Measurements from ENCODE around the gene SBSN. TPM values are rescaled to one million over a fixed set of nuclear protein-coding genes. Genes with fewer than 3 reads are reported as not detected.

SBSN gene
- total and polyA plus RNA-seq, 9 of the 15 experiments (the other 6 are each of a cell fraction or from before 2014, with no cell fraction given) = 0.05 TPM; not detected in 8

DNA sequence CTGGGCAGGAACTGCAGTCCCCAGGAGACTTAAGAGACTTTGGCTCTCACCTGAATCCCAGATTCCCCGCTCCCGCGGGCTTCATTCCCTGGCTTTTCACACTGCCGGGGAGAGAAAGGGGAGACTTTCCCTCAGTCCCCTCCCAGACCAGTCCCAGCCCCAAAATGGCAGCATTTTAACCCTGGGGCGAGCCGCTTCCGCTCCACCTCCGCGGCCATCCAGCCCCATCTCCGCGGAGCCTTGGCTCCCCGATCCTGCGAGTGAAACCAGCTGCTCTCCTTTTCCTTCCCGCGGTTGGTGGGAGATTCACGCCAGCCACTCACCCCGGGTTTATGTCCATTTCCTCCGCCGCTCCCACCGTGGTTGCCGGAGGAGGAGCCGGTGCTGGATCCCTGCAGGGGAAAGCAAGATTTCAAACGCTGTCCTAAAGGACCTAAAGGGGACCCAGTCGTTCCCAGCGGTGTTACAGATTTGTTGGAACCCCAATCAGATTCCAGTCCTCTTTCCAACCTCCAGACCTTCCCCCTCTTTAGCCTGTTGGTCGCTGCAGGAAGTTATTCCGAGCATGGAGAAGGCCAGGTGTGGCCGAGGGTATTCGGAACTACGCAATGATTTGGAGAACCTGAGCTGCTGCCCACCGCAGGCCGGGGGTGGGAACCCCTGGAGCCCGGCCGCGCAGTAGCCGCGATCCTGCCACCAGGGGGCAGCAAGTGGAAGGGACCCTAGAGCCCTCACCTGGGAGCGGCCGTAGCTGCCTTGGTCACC, 18.1 kb downstream of the SBSN start:
- peaks cover 22% of the 10 kb centered on the region for H4K20me1 ChIP-seq (replicated peaks; ENCODE audit: control insufficient read depth, insufficient read depth, low read length)
- in situ Hi-C loops (cut with MboI) (no loop called here), intact Hi-C loops (cut with micrococcal nuclease) (no loop called here)
- peaks cover 0 to 36% of the 10 kb centered on the region in 2 experiments; a peak in 4 of 5 replicates for H3K4me1 ChIP-seq (replicated peaks in 1 of 2; ENCODE audit: control insufficient read depth in 2 of 2, insufficient read depth in 2 of 2, low read length in 2 of 2)
- ChIA-PET POLR2A (interaction anchor here (0.6 to 1.3 kb wide), 7 partner anchors 9 to 385 kb away, joined by 3 to 5 read pairs (median 3); no protein-coding TSS in a partner anchor), CTCF (ENCODE audit: low intra/inter-chr PET ratio) (interaction anchor here (0.6 to 1.1 kb wide), 2 partner anchors 206 to 207 kb away, joined by 3 read pairs; partner anchors contain the start of gene KMT2B)
- peaks cover 2% of the 10 kb centered on the region for H3K9me1 ChIP-seq (ENCODE audit: control insufficient read depth, insufficient read depth, low read length)
- FAIRE-seq (peak; percentile 61), DNase-seq (ENCODE audit: extremely low read depth in 1 of 4, low spot score in 3 of 4) (peak; percentile 81 to 93 (median 90)), ATAC-seq (peak; percentile 93)
- peak overlapping the region in 1 of 2 experiments; percentile 63; a peak in 1 of 4 replicates for H3K9ac ChIP-seq (ENCODE audit: insufficient read depth in 1 of 2, low read depth in 2 of 2, low read length in 2 of 2)
- WGBS (ENCODE audit: insufficient coverage, low coverage, missing lambda C conversion rate) = 1% methylated on average over 39 of the region's 39 CpGs
- no TSS peak for BruUV-seq (replicated peaks)
- H2AFZ ChIP-seq (ENCODE audit: low read depth, low read length) = no peak overlapping the region
- no peaks in the 10 kb centered on the region for H3K79me2 ChIP-seq (ENCODE audit: control insufficient read depth, insufficient read depth, low read length)
- no peaks in the 10 kb centered on the region for H3K36me3 ChIP-seq (ENCODE audit: control insufficient read depth, insufficient read depth, low read length)
- H3K27me3 ChIP-seq (ENCODE audit: control insufficient read depth in 2 of 2, insufficient read depth in 2 of 2, low read length in 2 of 2) = peaks cover 66 to 88% of the 10 kb centered on the region in 2 experiments
- H3K27ac ChIP-seq (ENCODE audit: extremely low read depth, low read depth, low read length) = no peak overlapping the region
- no peaks in the 10 kb centered on the region for H3K9me3 ChIP-seq (replicated peaks; ENCODE audit: control insufficient read depth, insufficient read depth, low read depth, low read length)
- peak overlapping the region; percentile 1; the same call in 1 of the 2 replicates for H3K4me2 ChIP-seq (ENCODE audit: insufficient read depth, low read length)
- no peak overlapping the region for H3K4me3 ChIP-seq
- no peak for TF ChIP-seq ZC3H11A (IDR thresholded peaks at IDR 0.05; ENCODE audit: low read depth, low read length)
- TF ChIP-seq GTF3C2 (IDR thresholded peaks at IDR 0.05; ENCODE audit: borderline replicate concordance, extremely low read depth, insufficient read length) = no peak
- no peak for TF ChIP-seq ZNF695 (CRISPR knock-in tag; IDR thresholded peaks at IDR 0.05)
- no peak for TF ChIP-seq TRIM28 (IDR thresholded peaks at IDR 0.05)
- no peak for TF ChIP-seq JUN (IDR thresholded peaks at IDR 0.05; ENCODE audit: borderline replicate concordance, low read depth, low read length)
- no peak for TF ChIP-seq JUN (CRISPR knock-in tag; IDR thresholded peaks at IDR 0.05; ENCODE audit: borderline replicate concordance)
- no peak for TF ChIP-seq EP300 (IDR thresholded peaks at IDR 0.05; ENCODE audit: low read length)
- no peak for TF ChIP-seq ZNF589 (CRISPR knock-in tag; IDR thresholded peaks at IDR 0.05; ENCODE audit: low read depth)
- TF ChIP-seq ETV6 (IDR thresholded peaks at IDR 0.05; ENCODE audit: borderline replicate concordance in 1 of 2, low read depth in 2 of 2, low read length in 1 of 2) = no peak
- TF ChIP-seq ETV6 (CRISPR knock-in tag; IDR thresholded peaks at IDR 0.05; ENCODE audit: borderline replicate concordance) = no peak
- TF ChIP-seq FOXJ2 (tag; IDR thresholded peaks at IDR 0.05) = no peak
- TF ChIP-seq RCOR1 (IDR thresholded peaks at IDR 0.05; ENCODE audit: borderline replicate concordance in 1 of 2, low read depth in 2 of 2, low read length in 2 of 2) = 0 out of 4 replicates have a peak, but pooled peaks of 1 of the 2 experiments have one; percentile 33
- TF ChIP-seq ZNF785 (CRISPR knock-in tag; IDR thresholded peaks at IDR 0.05) = no peak
- TF ChIP-seq ZNF41 (CRISPR knock-in tag; conservative IDR thresholded peaks at IDR 0.05) = no peak
- peak; percentile 60; the same call in 1 of the 2 replicates for TF ChIP-seq RB1 (IDR thresholded peaks at IDR 0.05; ENCODE audit: low read depth)
- no peak for TF ChIP-seq FOXA1 (IDR thresholded peaks at IDR 0.05; ENCODE audit: borderline replicate concordance)
- TF ChIP-seq GATAD2B (IDR thresholded peaks at IDR 0.05; ENCODE audit: borderline replicate concordance) = no peak
- TF ChIP-seq SMARCE1 (IDR thresholded peaks at IDR 0.05) = no peak
- TF ChIP-seq ZNF263 (CRISPR knock-in tag; IDR thresholded peaks at IDR 0.05; ENCODE audit: borderline replicate concordance) = peak; percentile 41; the same call in 1 of the 2 replicates
- no peak for TF ChIP-seq CSDE1 (IDR thresholded peaks at IDR 0.05)

Measured in K562 (cell line).